ENCODE data around the gene ILDR2.

GRCh38 chr1:166876540-166876838 lies 98.9 kb downstream of the ILDR2 start:
- TF ChIP-seq, protein P1, sequence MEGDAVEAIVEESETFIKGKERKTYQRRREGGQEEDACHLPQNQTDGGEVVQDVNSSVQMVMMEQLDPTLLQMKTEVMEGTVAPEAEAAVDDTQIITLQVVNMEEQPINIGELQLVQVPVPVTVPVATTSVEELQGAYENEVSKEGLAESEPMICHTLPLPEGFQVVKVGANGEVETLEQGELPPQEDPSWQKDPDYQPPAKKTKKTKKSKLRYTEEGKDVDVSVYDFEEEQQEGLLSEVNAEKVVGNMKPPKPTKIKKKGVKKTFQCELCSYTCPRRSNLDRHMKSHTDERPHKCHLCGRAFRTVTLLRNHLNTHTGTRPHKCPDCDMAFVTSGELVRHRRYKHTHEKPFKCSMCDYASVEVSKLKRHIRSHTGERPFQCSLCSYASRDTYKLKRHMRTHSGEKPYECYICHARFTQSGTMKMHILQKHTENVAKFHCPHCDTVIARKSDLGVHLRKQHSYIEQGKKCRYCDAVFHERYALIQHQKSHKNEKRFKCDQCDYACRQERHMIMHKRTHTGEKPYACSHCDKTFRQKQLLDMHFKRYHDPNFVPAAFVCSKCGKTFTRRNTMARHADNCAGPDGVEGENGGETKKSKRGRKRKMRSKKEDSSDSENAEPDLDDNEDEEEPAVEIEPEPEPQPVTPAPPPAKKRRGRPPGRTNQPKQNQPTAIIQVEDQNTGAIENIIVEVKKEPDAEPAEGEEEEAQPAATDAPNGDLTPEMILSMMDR (IDR thresholded peaks at IDR 0.05; ENCODE audit: extremely low read depth in 1 of 2, insufficient read depth in 1 of 2, low read depth in 1 of 2, low read length in 2 of 2): no peak
- TF ChIP-seq POLR2A (IDR thresholded peaks at IDR 0.05; ENCODE audit: low read depth, low read length) (no peak), FOS (IDR thresholded peaks at IDR 0.05; ENCODE audit: borderline replicate concordance, insufficient read depth, low read length) (no peak), MYC (IDR thresholded peaks at IDR 0.05; ENCODE audit: low read depth, low read length) (no peak), EZH2 (IDR thresholded peaks at IDR 0.05; ENCODE audit: borderline replicate concordance, low read depth, low read length, severe bottlenecking) (no peak)
